ENCODE measurements around the gene SPOCD1. TPM values are rescaled to one million over a fixed set of nuclear protein-coding genes. Genes with fewer than 3 reads are reported as not detected.
A peak's percentile ranks its signal among the peaks of the same experiment; 100 is the strongest.

The SPOCD1 gene
- 0.13 TPM for total RNA-seq
- under 1 TPM; 0.25 to 0.75 (median 0.55) TPM for polyA plus RNA-seq (ENCODE audit: insufficient read depth in 1 of 8, insufficient read length in 8 of 8, low replicate concordance in 1 of 8)
- long read RNA-seq, donor 1 = 0 reads
- long read RNA-seq, donor 2 = 0 reads
- long read RNA-seq, donor 3 = 0 reads
- long read RNA-seq, donor 4 = 0 reads
- long read RNA-seq, donor 5 = 0 reads
- long read RNA-seq, donor 6 = 0 reads
- long read RNA-seq, donor 7 = 0 reads
- long read RNA-seq, donor 8 = 0 reads
- long read RNA-seq, donor 9 = 0 reads
- long read RNA-seq, donor 10 = 0 reads
- long read RNA-seq, donor 11 = 0 reads

GRCh38 chr1:31815752-31816500 lies at the start of gene SPOCD1:
TSS of gene SPOCD1 (minus strand) at chr1:31816022. CDS start at chr1:31815333, 689 bp downstream.
- Histone ChIP-seq H3K9me3 (replicated peaks; ENCODE audit: control insufficient read depth, low read depth, low read length) (no peaks in the 10 kb centered on the region), H3K36me3 (ENCODE audit: control insufficient read depth, insufficient read depth, low read length) (no peaks in the 10 kb centered on the region), H3K27ac (ENCODE audit: low read length) (no peak within 1 kb of the TSS), H3K4me1 (ENCODE audit: control insufficient read depth, insufficient read depth, low read length) (peaks cover 2% of the 10 kb centered on the region), H3K27me3 (ENCODE audit: control insufficient read depth, insufficient read depth, low read length) (no peaks in the 10 kb centered on the region), H3K4me3 (ENCODE audit: low read length) (no peak within 1 kb of the TSS)
- DNase-seq = peak; percentile 55
- WGBS (ENCODE audit: insufficient coverage) = 16% methylated on average over 19 of the region's 23 CpGs

- Histone ChIP-seq H3K36me3 (ENCODE audit: control insufficient read depth, insufficient read depth, low read length) (no peaks in the 10 kb centered on the region), H3K27me3 (ENCODE audit: control insufficient read depth, insufficient read depth, low read length) (peaks cover 2% of the 10 kb centered on the region), H3K9me3 (replicated peaks; ENCODE audit: control insufficient read depth, low read depth, low read length) (no peaks in the 10 kb centered on the region), H3K27ac (ENCODE audit: low read length) (no peak overlapping the region), H3K4me3 (ENCODE audit: low read length) (no peak overlapping the region), H3K4me1 (ENCODE audit: control insufficient read depth, insufficient read depth, low read length) (no peaks in the 10 kb centered on the region)
- no CpG with 5 or more reads among the region's 4 CpGs for WGBS (ENCODE audit: insufficient coverage)
- DNase-seq = no peak
These were observed 46.2 kb upstream of the SPOCD1 start for GRCh38 chr1:31862071-31862470.

DNA sequence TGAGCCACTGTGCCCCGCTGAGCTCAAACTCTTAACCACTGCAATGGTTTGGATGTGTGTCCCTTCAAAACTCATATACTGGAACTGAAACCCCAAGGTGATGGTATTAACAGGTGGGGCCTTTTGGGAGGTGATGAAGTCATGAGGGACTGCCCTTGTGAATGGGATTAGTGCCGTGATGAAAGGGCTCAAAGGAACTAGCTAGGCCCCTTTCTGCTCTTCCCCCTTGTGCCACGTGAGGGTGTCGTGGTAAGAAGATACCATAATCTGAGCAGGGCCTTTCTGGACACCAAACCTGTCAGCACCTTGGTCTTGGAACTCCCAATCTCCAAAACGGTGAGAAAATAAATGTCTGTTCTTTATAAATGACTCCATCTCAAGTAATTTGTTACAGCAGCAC lies 45.5 kb upstream of the SPOCD1 start:
- no peaks in the 10 kb centered on the region for H3K9me3 ChIP-seq (replicated peaks; ENCODE audit: control insufficient read depth, low read depth, low read length)
- no peak overlapping the region for H3K27ac ChIP-seq (ENCODE audit: low read length)
- DNase-seq = no peak
- H3K36me3 ChIP-seq (ENCODE audit: control insufficient read depth, insufficient read depth, low read length) = no peaks in the 10 kb centered on the region
- 72% methylated on average over 2 of the region's 5 CpGs for WGBS (ENCODE audit: insufficient coverage)
- H3K27me3 ChIP-seq (ENCODE audit: control insufficient read depth, insufficient read depth, low read length) = peaks cover 2% of the 10 kb centered on the region
- H3K4me1 ChIP-seq (ENCODE audit: control insufficient read depth, insufficient read depth, low read length) = no peaks in the 10 kb centered on the region
- no peak overlapping the region for H3K4me3 ChIP-seq (ENCODE audit: low read length)

- no peak for DNase-seq
- no peak overlapping the region for H3K27ac ChIP-seq (ENCODE audit: low read length)
- no peaks in the 10 kb centered on the region for H3K36me3 ChIP-seq (ENCODE audit: control insufficient read depth, insufficient read depth, low read length)
- H3K4me3 ChIP-seq (ENCODE audit: low read length) = no peak overlapping the region
- WGBS (ENCODE audit: insufficient coverage) = 84% methylated on average over 4 of the region's 7 CpGs
- H3K27me3 ChIP-seq (ENCODE audit: control insufficient read depth, insufficient read depth, low read length) = peaks cover 2% of the 10 kb centered on the region
- no peaks in the 10 kb centered on the region for H3K4me1 ChIP-seq (ENCODE audit: control insufficient read depth, insufficient read depth, low read length)
- no peaks in the 10 kb centered on the region for H3K9me3 ChIP-seq (replicated peaks; ENCODE audit: control insufficient read depth, low read depth, low read length)
These were observed 44.8 kb upstream of the SPOCD1 start for GRCh38 chr1:31860581-31860980.

DNA sequence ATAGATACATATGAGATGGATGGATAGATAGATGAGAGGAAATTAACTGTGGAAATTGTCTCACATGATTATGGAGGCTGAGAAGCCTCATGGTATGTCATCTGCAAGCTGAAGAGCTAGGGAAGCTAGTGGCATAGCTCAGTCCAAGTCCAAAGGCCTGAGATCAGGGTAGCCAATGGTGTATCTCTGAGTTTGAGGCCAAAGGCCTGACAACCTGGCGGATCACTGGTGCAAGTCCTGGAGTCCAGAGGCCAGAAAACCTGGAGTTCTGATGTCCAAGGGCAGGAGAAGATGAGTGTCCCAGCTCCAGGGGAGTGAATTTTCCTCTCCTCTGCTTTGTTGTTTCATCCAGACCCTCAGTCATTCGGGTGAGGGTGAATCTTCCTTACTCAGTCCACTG lies 43.9 kb upstream of the SPOCD1 start:
- 83% methylated on average over 2 of the region's 2 CpGs for WGBS (ENCODE audit: insufficient coverage)
- Histone ChIP-seq H3K36me3 (ENCODE audit: control insufficient read depth, insufficient read depth, low read length) (no peaks in the 10 kb centered on the region), H3K27me3 (ENCODE audit: control insufficient read depth, insufficient read depth, low read length) (peaks cover 2% of the 10 kb centered on the region), H3K9me3 (replicated peaks; ENCODE audit: control insufficient read depth, low read depth, low read length) (no peaks in the 10 kb centered on the region), H3K4me3 (ENCODE audit: low read length) (no peak overlapping the region), H3K27ac (ENCODE audit: low read length) (no peak overlapping the region), H3K4me1 (ENCODE audit: control insufficient read depth, insufficient read depth, low read length) (no peaks in the 10 kb centered on the region)
- no peak for DNase-seq

GRCh38 chr1:31859044-31859443 lies 43.2 kb upstream of the SPOCD1 start:
- DNase-seq = no peak
- peaks cover under 1% of the 10 kb centered on the region for H3K27me3 ChIP-seq (ENCODE audit: control insufficient read depth, insufficient read depth, low read length)
- no peaks in the 10 kb centered on the region for H3K36me3 ChIP-seq (ENCODE audit: control insufficient read depth, insufficient read depth, low read length)
- H3K4me3 ChIP-seq (ENCODE audit: low read length) = no peak overlapping the region
- H3K4me1 ChIP-seq (ENCODE audit: control insufficient read depth, insufficient read depth, low read length) = no peaks in the 10 kb centered on the region
- WGBS (ENCODE audit: insufficient coverage) = 100% methylated on average over 3 of the region's 3 CpGs
- no peaks in the 10 kb centered on the region for H3K9me3 ChIP-seq (replicated peaks; ENCODE audit: control insufficient read depth, low read depth, low read length)
- no peak overlapping the region for H3K27ac ChIP-seq (ENCODE audit: low read length)

- Histone ChIP-seq H3K27me3 (ENCODE audit: control insufficient read depth, insufficient read depth, low read length) (no peaks in the 10 kb centered on the region), H3K4me1 (ENCODE audit: control insufficient read depth, insufficient read depth, low read length) (no peaks in the 10 kb centered on the region), H3K4me3 (ENCODE audit: low read length) (no peak overlapping the region), H3K9me3 (replicated peaks; ENCODE audit: control insufficient read depth, low read depth, low read length) (no peaks in the 10 kb centered on the region), H3K27ac (ENCODE audit: low read length) (no peak overlapping the region), H3K36me3 (ENCODE audit: control insufficient read depth, insufficient read depth, low read length) (no peaks in the 10 kb centered on the region)
- DNase-seq = no peak
- no CpG with 5 or more reads among the region's 6 CpGs for WGBS (ENCODE audit: insufficient coverage)
These were observed 42.0 kb upstream of the SPOCD1 start for GRCh38 chr1:31857863-31858262.

DNA sequence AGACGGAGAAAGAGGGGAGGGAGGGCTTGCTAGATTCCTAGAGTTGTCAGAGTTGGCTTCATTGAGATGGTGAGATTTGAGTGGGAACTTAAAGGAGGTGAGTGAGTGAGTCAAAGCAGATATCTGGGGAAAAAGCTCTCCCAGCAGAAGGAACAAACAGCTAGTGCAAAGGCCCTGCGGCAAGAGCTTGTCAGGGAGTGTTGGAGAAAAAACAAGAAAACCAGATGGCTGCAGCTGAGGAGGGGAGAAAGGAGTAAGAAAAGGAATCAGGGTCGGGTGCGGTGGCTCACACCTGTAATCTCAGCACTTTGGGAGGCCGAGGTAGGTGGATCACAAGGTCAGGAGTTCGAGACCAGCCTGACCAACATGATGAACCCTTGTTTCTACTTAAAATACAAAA lies 40.3 kb upstream of the SPOCD1 start:
- Histone ChIP-seq H3K36me3 (ENCODE audit: control insufficient read depth, insufficient read depth, low read length) (no peaks in the 10 kb centered on the region), H3K4me1 (ENCODE audit: control insufficient read depth, insufficient read depth, low read length) (no peaks in the 10 kb centered on the region), H3K27me3 (ENCODE audit: control insufficient read depth, insufficient read depth, low read length) (no peaks in the 10 kb centered on the region), H3K4me3 (ENCODE audit: low read length) (no peak overlapping the region), H3K27ac (ENCODE audit: low read length) (no peak overlapping the region), H3K9me3 (replicated peaks; ENCODE audit: control insufficient read depth, low read depth, low read length) (no peaks in the 10 kb centered on the region)
- WGBS (ENCODE audit: insufficient coverage) = 93% methylated on average over 6 of the region's 6 CpGs
- DNase-seq = no peak

GRCh38 chr1:31855038-31855845 lies 39.4 kb upstream of the SPOCD1 start:
- H3K36me3 ChIP-seq (ENCODE audit: control insufficient read depth, insufficient read depth, low read length) = no peaks in the 10 kb centered on the region
- no peak overlapping the region for H3K4me3 ChIP-seq (ENCODE audit: low read length)
- no peaks in the 10 kb centered on the region for H3K4me1 ChIP-seq (ENCODE audit: control insufficient read depth, insufficient read depth, low read length)
- no peak for DNase-seq
- WGBS (ENCODE audit: insufficient coverage) = 80% methylated on average over 10 of the region's 12 CpGs
- H3K27ac ChIP-seq (ENCODE audit: low read length) = no peak overlapping the region
- H3K27me3 ChIP-seq (ENCODE audit: control insufficient read depth, insufficient read depth, low read length) = no peaks in the 10 kb centered on the region
- no peaks in the 10 kb centered on the region for H3K9me3 ChIP-seq (replicated peaks; ENCODE audit: control insufficient read depth, low read depth, low read length)

GRCh38 chr1:31849653-31850052 lies 33.8 kb upstream of the SPOCD1 start:
- no peak overlapping the region for H3K27ac ChIP-seq (ENCODE audit: low read length)
- H3K36me3 ChIP-seq (ENCODE audit: control insufficient read depth, insufficient read depth, low read length) = no peaks in the 10 kb centered on the region
- H3K9me3 ChIP-seq (replicated peaks; ENCODE audit: control insufficient read depth, low read depth, low read length) = no peaks in the 10 kb centered on the region
- no peaks in the 10 kb centered on the region for H3K27me3 ChIP-seq (ENCODE audit: control insufficient read depth, insufficient read depth, low read length)
- no peak overlapping the region for H3K4me3 ChIP-seq (ENCODE audit: low read length)
- 50% methylated on average over 1 of the region's 5 CpGs for WGBS (ENCODE audit: insufficient coverage)
- DNase-seq = no peak
- H3K4me1 ChIP-seq (ENCODE audit: control insufficient read depth, insufficient read depth, low read length) = no peaks in the 10 kb centered on the region

All from muscle of leg (tissue), 16 donors.